ENCODE data around the gene PGBD1.
"Not testable (repeated sequence)": the region's sequence is repeated elsewhere in the genome, so short reads cannot be mapped to it uniquely, and the experiment has no call there.

PGBD1 gene

GRCh38 chr6:28274888-28275287 is 6.5 kb upstream of the PGBD1 start:
- DNase-seq = no peak

GRCh38 chr6:28277746-28278145 is 3.6 kb upstream of the PGBD1 start:
- DNase-seq = no peak

- no peak for DNase-seq
These were observed 631 bp upstream of the PGBD1 start for GRCh38 chr6:28280595-28281287.

- DNase-seq = no peak
These were observed 1.6 kb downstream of the PGBD1 start for GRCh38 chr6:28282926-28283325.

GRCh38 chr6:28291573-28291972 is 10.2 kb downstream of the PGBD1 start:
- DNase-seq = no peak

GRCh38 chr6:28295326-28295725 is 14.0 kb downstream of the PGBD1 start:
- DNase-seq = no peak

GRCh38 chr6:28296520-28297060 is 15.2 kb downstream of the PGBD1 start:
- DNase-seq = no peak

GRCh38 chr6:28303570-28303969 is 22.2 kb downstream of the PGBD1 start:
- DNase-seq = peak in 1 of 5 donors; percentile 6

- not testable (repeated sequence) for DNase-seq
These were observed 25.0 kb downstream of the PGBD1 start for GRCh38 chr6:28306363-28306762.

- DNase-seq = no peak
These were observed 29.9 kb downstream of the PGBD1 start for GRCh38 chr6:28311139-28311823.

GRCh38 chr6:28312939-28313338 is 31.6 kb downstream of the PGBD1 start:
- DNase-seq = no peak

- no peak for DNase-seq
These were observed 34.3 kb downstream of the PGBD1 start for GRCh38 chr6:28315628-28316027.

- DNase-seq = not testable (repeated sequence)
These were observed 36.5 kb downstream of the PGBD1 start for GRCh38 chr6:28317866-28318265.

GRCh38 chr6:28322661-28323060 is 41.3 kb downstream of the PGBD1 start:
- no peak for DNase-seq

- DNase-seq = no peak
These were observed 42.5 kb downstream of the PGBD1 start for GRCh38 chr6:28323813-28324424.

GRCh38 chr6:28326371-28326948 is 45.1 kb downstream of the PGBD1 start:
- no peak for DNase-seq

- no peak for DNase-seq
These were observed 48.7 kb downstream of the PGBD1 start for GRCh38 chr6:28330041-28330440.

- DNase-seq = no peak
These were observed 51.7 kb downstream of the PGBD1 start for GRCh38 chr6:28333047-28333446.

- no peak for DNase-seq
These were observed 52.2 kb downstream of the PGBD1 start for GRCh38 chr6:28333599-28334018.

GRCh38 chr6:28334286-28335039 is 53.1 kb downstream of the PGBD1 start:
- no peak for DNase-seq

- DNase-seq = no peak
These were observed 53.7 kb downstream of the PGBD1 start for GRCh38 chr6:28335040-28335563.

- DNase-seq = peak; percentile 57 to 82 (median 73)
These were observed 54.4 kb downstream of the PGBD1 start, which contains the start of gene ZSCAN31 for GRCh38 chr6:28335564-28336283. TSS of gene ZSCAN31 (minus strand) at chr6:28336148. CDS start at chr6:28329683, 6,465 bp downstream.

Measured in T-helper 1 cell (primary cell).